GM21737 (cell line): ENCODE measurements around the gene KLHL35.

ENCODE experiments used
- ATAC-seq: cut with Tn5 transposase; IDR thresholded peaks from one replicate; pipeline ENCODE4 v1.9.1; 2021; ENCODE audit warnings: mild to moderate bottlenecking, moderate library complexity; ENCODE audit not compliant: unreplicated experiment

The KLHL35 gene

GRCh38 chr11:75470476-75471080, 37.6 kb upstream of the KLHL35 start:
- no peak for ATAC-seq

GRCh38 chr11:75469785-75470405, 36.9 kb upstream of the KLHL35 start:
- no peak for ATAC-seq

GRCh38 chr11:75468534-75469340, 35.7 kb upstream of the KLHL35 start:
- ATAC-seq: no peak

- ATAC-seq: no peak
Measured at GRCh38 chr11:75467881-75468280, 34.9 kb upstream of the KLHL35 start.

- no peak for ATAC-seq
Measured at GRCh38 chr11:75467311-75467710, 34.3 kb upstream of the KLHL35 start.

- ATAC-seq: no peak
Measured at GRCh38 chr11:75465701-75466531, 32.9 kb upstream of the KLHL35 start.

GRCh38 chr11:75463106-75463774, 30.2 kb upstream of the KLHL35 start:
- ATAC-seq: no peak

- no peak for ATAC-seq
Measured at GRCh38 chr11:75462117-75462653, 29.2 kb upstream of the KLHL35 start.

- ATAC-seq: no peak
Measured at GRCh38 chr11:75461151-75461550, 28.1 kb upstream of the KLHL35 start.

GRCh38 chr11:75456596-75457183, 23.7 kb upstream of the KLHL35 start:
- ATAC-seq: no peak

GRCh38 chr11:75454987-75455386, 22.0 kb upstream of the KLHL35 start:
- no peak for ATAC-seq

- ATAC-seq: no peak
Measured at GRCh38 chr11:75453916-75454655, 21.1 kb upstream of the KLHL35 start.

- ATAC-seq: no peak
Measured at GRCh38 chr11:75450826-75451821, 18.1 kb upstream of the KLHL35 start.

- no peak for ATAC-seq
Measured at GRCh38 chr11:75450236-75450635, 17.2 kb upstream of the KLHL35 start.

GRCh38 chr11:75449776-75450175, 16.8 kb upstream of the KLHL35 start:
- ATAC-seq: no peak

- no peak for ATAC-seq
Measured at GRCh38 chr11:75449271-75449670, 16.3 kb upstream of the KLHL35 start.

- no peak for ATAC-seq
Measured at GRCh38 chr11:75447415-75447814, 14.4 kb upstream of the KLHL35 start.

- no peak for ATAC-seq
Measured at GRCh38 chr11:75445315-75445953, 12.4 kb upstream of the KLHL35 start.
